Ishikawa (cell line): ENCODE measurements around the gene CEP131.

Source experiments
- CEBPB ChIP-seq: IDR thresholded peaks from 2 replicates; pipeline ENCODE4 v1.6.1; 2012
- CREB1 ChIP-seq: IDR thresholded peaks from 2 replicates; pipeline ENCODE4 v1.6.1; 2012; ENCODE audit warnings: low read depth
- EGR1 ChIP-seq: IDR thresholded peaks from 2 replicates; pipeline ENCODE4 v1.6.1; 2012
- EP300 ChIP-seq: IDR thresholded peaks from 2 replicates; pipeline ENCODE4 v1.6.1; 2012; ENCODE audit warnings: borderline replicate concordance
- FOXM1 ChIP-seq: IDR thresholded peaks from 2 replicates; pipeline ENCODE4 v1.6.1; 2012; ENCODE audit warnings: low read depth, borderline replicate concordance
- NFIC ChIP-seq: IDR thresholded peaks from 2 replicates; pipeline ENCODE4 v1.6.1; 2012
- RAD21 ChIP-seq: IDR thresholded peaks from 2 replicates; pipeline ENCODE4 v1.6.1; 2012; ENCODE audit warnings: low read depth
- TAF1 ChIP-seq: IDR thresholded peaks from 2 replicates; pipeline ENCODE4 v1.6.1; 2012; ENCODE audit warnings: low read depth, mild to moderate bottlenecking
- TEAD4 ChIP-seq: IDR thresholded peaks from 2 replicates; pipeline ENCODE4 v1.6.1; 2012
- YY1 ChIP-seq: IDR thresholded peaks from 2 replicates; pipeline ENCODE4 v1.6.1; 2012; ENCODE audit warnings: low read depth
- ZBTB7A ChIP-seq: IDR thresholded peaks from 2 replicates; pipeline ENCODE4 v1.6.1; 2012; ENCODE audit warnings: low read depth
- TF ChIP-seq, protein P1 (sequence below): IDR thresholded peaks from 2 replicates; pipeline ENCODE4 v1.6.1; 2012
- TF ChIP-seq, protein P2 (sequence below): IDR thresholded peaks from 2 replicates; pipeline ENCODE4 v1.6.1; 2012; ENCODE audit warnings: low read depth, mild to moderate bottlenecking
- TF ChIP-seq, protein P3 (sequence below): IDR thresholded peaks from 2 replicates; pipeline ENCODE4 v1.6.1; 2012

DNA sequence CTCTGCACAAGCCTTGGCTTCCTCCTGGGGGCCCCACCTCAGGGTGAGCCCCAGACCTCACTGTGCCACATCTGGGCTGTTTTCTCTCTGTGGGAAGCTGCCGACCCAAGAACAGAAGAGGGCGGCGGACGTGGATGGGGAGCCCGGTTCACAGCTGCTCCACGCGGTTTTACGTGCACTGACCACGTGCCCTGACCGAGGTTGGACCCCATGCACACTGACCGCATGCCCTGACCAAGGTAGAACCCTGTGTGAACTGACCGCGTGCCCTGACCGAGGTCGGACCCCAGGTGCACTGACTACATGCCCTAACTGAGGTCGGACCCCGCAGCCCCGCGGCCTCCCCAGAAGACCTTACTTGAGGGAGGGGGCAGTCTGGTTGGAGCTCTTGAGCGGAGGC, 19.6 kb downstream of the CEP131 start:
- TF ChIP-seq RAD21, result no peak
- TF ChIP-seq TAF1, result no peak
- TF ChIP-seq, protein P1, sequence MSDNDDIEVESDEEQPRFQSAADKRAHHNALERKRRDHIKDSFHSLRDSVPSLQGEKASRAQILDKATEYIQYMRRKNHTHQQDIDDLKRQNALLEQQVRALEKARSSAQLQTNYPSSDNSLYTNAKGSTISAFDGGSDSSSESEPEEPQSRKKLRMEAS, result no peak
- TF ChIP-seq ZBTB7A, result no peak
- TF ChIP-seq, protein P2, sequence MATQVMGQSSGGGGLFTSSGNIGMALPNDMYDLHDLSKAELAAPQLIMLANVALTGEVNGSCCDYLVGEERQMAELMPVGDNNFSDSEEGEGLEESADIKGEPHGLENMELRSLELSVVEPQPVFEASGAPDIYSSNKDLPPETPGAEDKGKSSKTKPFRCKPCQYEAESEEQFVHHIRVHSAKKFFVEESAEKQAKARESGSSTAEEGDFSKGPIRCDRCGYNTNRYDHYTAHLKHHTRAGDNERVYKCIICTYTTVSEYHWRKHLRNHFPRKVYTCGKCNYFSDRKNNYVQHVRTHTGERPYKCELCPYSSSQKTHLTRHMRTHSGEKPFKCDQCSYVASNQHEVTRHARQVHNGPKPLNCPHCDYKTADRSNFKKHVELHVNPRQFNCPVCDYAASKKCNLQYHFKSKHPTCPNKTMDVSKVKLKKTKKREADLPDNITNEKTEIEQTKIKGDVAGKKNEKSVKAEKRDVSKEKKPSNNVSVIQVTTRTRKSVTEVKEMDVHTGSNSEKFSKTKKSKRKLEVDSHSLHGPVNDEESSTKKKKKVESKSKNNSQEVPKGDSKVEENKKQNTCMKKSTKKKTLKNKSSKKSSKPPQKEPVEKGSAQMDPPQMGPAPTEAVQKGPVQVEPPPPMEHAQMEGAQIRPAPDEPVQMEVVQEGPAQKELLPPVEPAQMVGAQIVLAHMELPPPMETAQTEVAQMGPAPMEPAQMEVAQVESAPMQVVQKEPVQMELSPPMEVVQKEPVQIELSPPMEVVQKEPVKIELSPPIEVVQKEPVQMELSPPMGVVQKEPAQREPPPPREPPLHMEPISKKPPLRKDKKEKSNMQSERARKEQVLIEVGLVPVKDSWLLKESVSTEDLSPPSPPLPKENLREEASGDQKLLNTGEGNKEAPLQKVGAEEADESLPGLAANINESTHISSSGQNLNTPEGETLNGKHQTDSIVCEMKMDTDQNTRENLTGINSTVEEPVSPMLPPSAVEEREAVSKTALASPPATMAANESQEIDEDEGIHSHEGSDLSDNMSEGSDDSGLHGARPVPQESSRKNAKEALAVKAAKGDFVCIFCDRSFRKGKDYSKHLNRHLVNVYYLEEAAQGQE, result no peak
- no peak for TF ChIP-seq TEAD4
- no peak for TF ChIP-seq EP300
- no peak for TF ChIP-seq CEBPB
- TF ChIP-seq FOXM1, result no peak
- TF ChIP-seq, protein P3, sequence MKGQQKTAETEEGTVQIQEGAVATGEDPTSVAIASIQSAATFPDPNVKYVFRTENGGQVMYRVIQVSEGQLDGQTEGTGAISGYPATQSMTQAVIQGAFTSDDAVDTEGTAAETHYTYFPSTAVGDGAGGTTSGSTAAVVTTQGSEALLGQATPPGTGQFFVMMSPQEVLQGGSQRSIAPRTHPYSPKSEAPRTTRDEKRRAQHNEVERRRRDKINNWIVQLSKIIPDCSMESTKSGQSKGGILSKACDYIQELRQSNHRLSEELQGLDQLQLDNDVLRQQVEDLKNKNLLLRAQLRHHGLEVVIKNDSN, result no peak
- TF ChIP-seq YY1, result no peak
- TF ChIP-seq EGR1, result no peak
- no peak for TF ChIP-seq NFIC
- no peak for TF ChIP-seq CREB1
